Natural killer cell (primary cell): ENCODE measurements around the gene PRDM16. TPM values are rescaled to one million over a fixed set of nuclear protein-coding genes. Genes with fewer than 3 reads are reported as not detected.

Experiments
- ATAC-seq, 3 donors: fragments of 150-1000 bp in 2 of 3; fragments of 200-7000 bp in 1 of 3; cut with Tn5 transposase; 1 replicate in 1 of 3; 2 replicates in 2 of 3; pipeline ENCODE4 v1.10.0; 2021; ENCODE audit warnings: mild to moderate bottlenecking in 2 of 3, moderate library complexity in 2 of 3
- DNase-seq, 2 donors: peaks; one replicate each; pipeline versions ENCODE4 v3.0.0 to v3.0.0-alpha.2; 2013 to 2021; ENCODE audit warnings: mixed read lengths in 1 of 2
- H3K27ac ChIP-seq: one replicate; pipeline ENCODE4 v1.5.1; 2013; ENCODE audit warnings: mild to moderate bottlenecking, low read length
- H3K27me3 ChIP-seq: one replicate; pipeline ENCODE4 v1.6.1; 2013; ENCODE audit warnings: low read length; ENCODE audit not compliant: control insufficient read depth, insufficient read depth
- H3K36me3 ChIP-seq: one replicate; pipeline ENCODE4 v1.6.1; 2013; ENCODE audit warnings: low read length; ENCODE audit not compliant: control insufficient read depth, insufficient read depth
- H3K4me1 ChIP-seq: one replicate; pipeline ENCODE4 v1.6.1; 2013; ENCODE audit warnings: low read length; ENCODE audit not compliant: control insufficient read depth, insufficient read depth
- H3K4me3 ChIP-seq: one replicate; pipeline ENCODE4 v1.5.1; 2013; ENCODE audit warnings: low read length
- H3K9me3 ChIP-seq: one replicate; pipeline ENCODE4 v1.6.1; 2013; ENCODE audit warnings: low read length; ENCODE audit not compliant: control insufficient read depth, insufficient read depth
- H3K27ac Mint-ChIP-seq, 2 donors: one replicate each; pipeline ENCODE4 v1.8.0; 2022; ENCODE audit warnings: mild to moderate bottlenecking in 2 of 2, mixed read lengths in 2 of 2, moderate library complexity in 1 of 2
- H3K27me3 Mint-ChIP-seq, 2 donors: one replicate each; pipeline ENCODE4 v1.8.0; 2022; ENCODE audit warnings: low read depth in 2 of 2, mixed read lengths in 2 of 2
- H3K36me3 Mint-ChIP-seq: one replicate; pipeline ENCODE4 v1.8.0; 2022; ENCODE audit warnings: mixed read lengths
- H3K4me1 Mint-ChIP-seq, 2 donors: one replicate each; pipeline ENCODE4 v1.8.0; 2022; ENCODE audit warnings: mixed read lengths in 2 of 2
- H3K4me3 Mint-ChIP-seq: one replicate; pipeline ENCODE4 v1.8.0; 2022; ENCODE audit warnings: mild to moderate bottlenecking, moderate library complexity, mixed read lengths
- H3K9me3 Mint-ChIP-seq, 2 donors: one replicate each; pipeline ENCODE4 v1.8.0; 2022; ENCODE audit warnings: mixed read lengths in 2 of 2
- WGBS: methylation state at CpG from one replicate; pipeline ENCODE4 v1.1.7; 2013; ENCODE audit warnings: missing lambda C conversion rate; ENCODE audit not compliant: insufficient coverage; 5-methylcytosine and 5-hydroxymethylcytosine counted together
- intact Hi-C: fragments of 100-400 bp; cut with micrococcal nuclease; formaldehyde crosslinking; loops from one replicate; pipeline ENCODE4 v1.14.2; 2022
- total RNA-seq, 4 donors: library from RNA; stranded (reverse); fragments of 120-200 nt in 1 of 4; gene quantifications; one replicate each; pipeline versions ENCODE4 v1.2.3 to v1.2.4, GENCODE V29; 2013 to 2022
- TF ChIP-seq, protein P1 (sequence below): fragments of 200-600 bp; IDR thresholded peaks from one replicate; pipeline ENCODE4 v1.8.0; 2022; ENCODE audit warnings: antibody characterized with exemption

PRDM16 gene
- total RNA-seq, 3 donors from 2014 or later (not counting 1 experiment from before 2014, with no cell fraction given): 0.25 to 0.64 TPM; not detected in 1

DNA sequence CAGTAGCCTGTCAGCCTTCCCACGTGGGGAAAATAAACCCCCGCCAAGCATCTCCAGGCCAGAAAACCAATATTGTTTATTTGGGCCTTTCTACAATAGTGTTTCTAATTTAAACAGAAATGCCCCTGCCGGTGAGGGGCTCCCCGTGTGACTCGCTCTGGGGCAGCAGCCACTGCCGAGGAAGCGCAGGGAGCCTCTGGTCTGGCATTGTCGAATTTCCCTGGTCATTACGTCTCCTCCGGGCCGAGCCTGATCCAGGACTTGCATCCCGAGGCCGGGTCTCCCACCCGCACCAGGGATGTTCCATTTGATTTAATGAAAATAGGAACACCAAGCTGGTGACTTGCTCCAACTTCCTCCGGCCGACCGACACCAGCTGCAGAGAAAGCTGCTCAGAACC is 20.5 kb downstream of the PRDM16 start:
- intact Hi-C loops: no loop called here
- Mint-ChIP-seq H3K27ac (no peak overlapping the region), H3K4me3 (no peak overlapping the region), H3K9me3 (no peaks in the 10 kb centered on the region), H3K36me3 (no peaks in the 10 kb centered on the region), H3K27me3 (peaks cover 0 to 4% of the 10 kb centered on the region in 2 donors), H3K4me1 (no peaks in the 10 kb centered on the region)
- no peaks in the 10 kb centered on the region for H3K27me3 ChIP-seq
- DNase-seq (no peak), ATAC-seq (no peak)
- H3K4me3 ChIP-seq: no peak overlapping the region
- H3K4me1 ChIP-seq: peaks cover 13% of the 10 kb centered on the region
- no peaks in the 10 kb centered on the region for H3K9me3 ChIP-seq
- no peak overlapping the region for H3K27ac ChIP-seq
- 91% methylated on average over 17 of the region's 17 CpGs for WGBS
- TF ChIP-seq, protein P1, sequence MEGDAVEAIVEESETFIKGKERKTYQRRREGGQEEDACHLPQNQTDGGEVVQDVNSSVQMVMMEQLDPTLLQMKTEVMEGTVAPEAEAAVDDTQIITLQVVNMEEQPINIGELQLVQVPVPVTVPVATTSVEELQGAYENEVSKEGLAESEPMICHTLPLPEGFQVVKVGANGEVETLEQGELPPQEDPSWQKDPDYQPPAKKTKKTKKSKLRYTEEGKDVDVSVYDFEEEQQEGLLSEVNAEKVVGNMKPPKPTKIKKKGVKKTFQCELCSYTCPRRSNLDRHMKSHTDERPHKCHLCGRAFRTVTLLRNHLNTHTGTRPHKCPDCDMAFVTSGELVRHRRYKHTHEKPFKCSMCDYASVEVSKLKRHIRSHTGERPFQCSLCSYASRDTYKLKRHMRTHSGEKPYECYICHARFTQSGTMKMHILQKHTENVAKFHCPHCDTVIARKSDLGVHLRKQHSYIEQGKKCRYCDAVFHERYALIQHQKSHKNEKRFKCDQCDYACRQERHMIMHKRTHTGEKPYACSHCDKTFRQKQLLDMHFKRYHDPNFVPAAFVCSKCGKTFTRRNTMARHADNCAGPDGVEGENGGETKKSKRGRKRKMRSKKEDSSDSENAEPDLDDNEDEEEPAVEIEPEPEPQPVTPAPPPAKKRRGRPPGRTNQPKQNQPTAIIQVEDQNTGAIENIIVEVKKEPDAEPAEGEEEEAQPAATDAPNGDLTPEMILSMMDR: no peak
- H3K36me3 ChIP-seq: no peaks in the 10 kb centered on the region

DNA sequence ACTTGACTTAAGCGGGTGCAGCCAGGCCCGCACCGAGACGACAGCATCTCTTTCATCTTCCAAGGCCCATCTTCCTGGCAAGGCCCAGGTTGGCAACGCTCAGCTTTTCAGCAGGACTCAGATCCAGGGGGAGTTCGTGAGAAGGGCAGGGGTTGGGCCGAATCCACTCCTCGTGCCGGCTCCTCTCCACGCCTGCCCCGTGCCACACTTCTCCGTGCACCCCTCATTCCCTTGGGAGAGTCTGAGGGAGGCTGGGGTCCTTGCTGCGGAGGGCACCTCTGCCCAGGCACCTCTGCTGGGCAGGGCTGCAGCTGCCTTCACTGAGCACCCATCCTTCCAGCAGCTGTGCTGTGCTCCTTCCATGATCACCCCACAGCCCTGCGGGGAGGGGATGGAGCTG is 22.3 kb downstream of the PRDM16 start:
- Mint-ChIP-seq H3K4me3 (no peak overlapping the region), H3K9me3 (no peaks in the 10 kb centered on the region), H3K27ac (no peak overlapping the region), H3K27me3 (peaks cover 0 to 4% of the 10 kb centered on the region in 2 donors), H3K4me1 (no peaks in the 10 kb centered on the region), H3K36me3 (no peaks in the 10 kb centered on the region)
- intact Hi-C loops: no loop called here
- TF ChIP-seq, protein P1: no peak
- 92% methylated on average over 14 of the region's 14 CpGs for WGBS
- H3K27me3 ChIP-seq: no peaks in the 10 kb centered on the region
- H3K36me3 ChIP-seq: no peaks in the 10 kb centered on the region
- no peak overlapping the region for H3K27ac ChIP-seq
- no peaks in the 10 kb centered on the region for H3K9me3 ChIP-seq
- ATAC-seq (no peak), DNase-seq (no peak)
- no peak overlapping the region for H3K4me3 ChIP-seq
- peaks cover 15% of the 10 kb centered on the region for H3K4me1 ChIP-seq

- no peaks in the 10 kb centered on the region for H3K9me3 ChIP-seq
- no peak for ATAC-seq
- Mint-ChIP-seq H3K4me3 (no peak overlapping the region), H3K9me3 (no peaks in the 10 kb centered on the region), H3K27ac (no peak overlapping the region), H3K4me1 (no peaks in the 10 kb centered on the region), H3K27me3 (peaks cover 0 to 4% of the 10 kb centered on the region in 2 donors), H3K36me3 (no peaks in the 10 kb centered on the region)
- no peak for DNase-seq
- intact Hi-C loops: no loop called here
- H3K27me3 ChIP-seq: no peaks in the 10 kb centered on the region
- H3K36me3 ChIP-seq: no peaks in the 10 kb centered on the region
- TF ChIP-seq, protein P1: no peak
- H3K4me3 ChIP-seq: no peak overlapping the region
- H3K4me1 ChIP-seq: peaks cover 15% of the 10 kb centered on the region
- no peak overlapping the region for H3K27ac ChIP-seq
- WGBS: 75% methylated on average over 7 of the region's 7 CpGs
Observed at GRCh38 chr1:3092530-3092929, 23.5 kb downstream of the PRDM16 start.

DNA sequence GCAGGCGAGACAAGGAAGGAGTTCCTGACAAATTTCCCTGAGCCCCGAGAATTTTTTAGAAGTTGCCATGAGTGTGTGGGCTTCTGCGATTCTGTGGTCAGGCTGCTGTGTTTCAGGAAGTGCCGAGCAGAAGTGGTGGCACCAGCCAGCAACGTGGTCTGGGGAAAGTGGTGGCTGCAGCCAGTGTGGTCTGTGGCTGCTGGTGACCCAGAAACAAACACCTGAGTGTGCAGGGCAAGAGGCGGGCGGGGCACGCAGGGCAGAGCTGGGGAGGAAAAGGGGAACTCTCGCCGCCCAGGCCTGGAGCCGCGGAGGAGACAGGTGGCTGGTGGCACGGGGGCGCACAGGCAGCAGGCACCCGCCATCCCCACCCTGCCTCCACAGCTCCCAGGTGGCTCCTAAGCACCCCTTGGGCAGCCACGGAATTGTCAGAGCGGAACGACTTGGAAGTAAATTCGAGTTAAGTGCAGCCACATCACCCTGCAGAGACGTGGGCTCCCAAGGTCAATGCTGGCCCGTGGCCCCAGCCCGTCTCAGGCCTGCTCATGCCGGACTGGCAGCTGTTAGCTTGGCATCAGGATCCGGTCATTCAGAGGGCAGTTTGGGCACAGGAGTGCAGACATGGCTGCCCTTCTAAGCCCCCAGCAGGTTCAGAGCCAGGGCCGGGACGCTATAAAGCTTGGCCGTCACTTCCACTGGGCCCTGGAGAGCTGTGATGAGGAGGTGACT is 25.1 kb downstream of the PRDM16 start:
- Histone ChIP-seq H3K27me3 (no peaks in the 10 kb centered on the region), H3K27ac (no peak overlapping the region), H3K4me1 (peaks cover 15% of the 10 kb centered on the region), H3K36me3 (no peaks in the 10 kb centered on the region), H3K9me3 (no peaks in the 10 kb centered on the region), H3K4me3 (no peak overlapping the region)
- Mint-ChIP-seq H3K4me3 (no peak overlapping the region), H3K27ac (no peak overlapping the region), H3K4me1 (no peaks in the 10 kb centered on the region), H3K27me3 (peaks cover 0 to 4% of the 10 kb centered on the region in 2 donors), H3K36me3 (no peaks in the 10 kb centered on the region), H3K9me3 (no peaks in the 10 kb centered on the region)
- intact Hi-C loops: no loop called here
- 29% methylated on average over 27 of the region's 27 CpGs for WGBS
- ATAC-seq (no peak), DNase-seq (no peak)
- TF ChIP-seq, protein P1: no peak
